Endothelial cell (in vitro differentiated cells): ENCODE measurements around the gene RASA3. TPM values are rescaled to one million over a fixed set of nuclear protein-coding genes. Genes with fewer than 3 reads are reported as not detected.
A peak's percentile ranks its signal among the peaks of the same experiment; 100 is the strongest.

Experiments
- DNase-seq: peaks from one replicate; pipeline ENCODE4 v3.0.0; 2021; ENCODE audit warnings: low spot score
- H3K27ac Mint-ChIP-seq: one replicate; pipeline ENCODE4 v1.8.0; 2021; ENCODE audit warnings: mixed read lengths, inconsistent platforms; ENCODE audit not compliant: unreplicated experiment
- H3K27me3 Mint-ChIP-seq: one replicate; pipeline ENCODE4 v1.8.0; 2021; ENCODE audit warnings: mild to moderate bottlenecking, moderate library complexity, mixed read lengths, inconsistent platforms; ENCODE audit not compliant: unreplicated experiment
- H3K36me3 Mint-ChIP-seq: one replicate; pipeline ENCODE4 v1.8.0; 2021; ENCODE audit warnings: mild to moderate bottlenecking, low read depth, mixed read lengths, inconsistent platforms; ENCODE audit not compliant: unreplicated experiment
- H3K4me1 Mint-ChIP-seq: one replicate; pipeline ENCODE4 v1.8.0; 2021; ENCODE audit warnings: mild to moderate bottlenecking, mixed read lengths, inconsistent platforms; ENCODE audit not compliant: unreplicated experiment
- H3K4me3 Mint-ChIP-seq: one replicate; pipeline ENCODE4 v1.8.0; 2021; ENCODE audit warnings: mild to moderate bottlenecking, mixed read lengths, inconsistent platforms; ENCODE audit not compliant: unreplicated experiment
- H3K9me3 Mint-ChIP-seq: one replicate; pipeline ENCODE4 v1.8.0; 2021; ENCODE audit warnings: mixed read lengths, inconsistent platforms; ENCODE audit not compliant: unreplicated experiment
- CTCF ChIP-seq: fragments of 200-600 bp; sonication (generic); IDR thresholded peaks from one replicate; pipeline ENCODE4 v1.5.0; 2021; ENCODE audit warnings: antibody characterized with exemption; ENCODE audit not compliant: unreplicated experiment
- total RNA-seq: library from RNA; stranded (reverse); fragmentation: NEBNext Ultra II Directional; extraction: Animal tissue kit (Norgen Biotek cat#: 25700); gene quantifications from one replicate; pipeline ENCODE4 v1.2.1, GENCODE V29; 2021; ENCODE audit not compliant: unreplicated experiment

The RASA3 gene
- total RNA-seq, 1 donor from 2014 or later, result 34.0 TPM

- H3K36me3 Mint-ChIP-seq, result peaks cover 23% of the 10 kb centered on the region
- no peak overlapping the region for H3K4me3 Mint-ChIP-seq
- H3K27ac Mint-ChIP-seq, result peak overlapping the region; percentile 61
- no peaks in the 10 kb centered on the region for H3K4me1 Mint-ChIP-seq
- no peaks in the 10 kb centered on the region for H3K9me3 Mint-ChIP-seq
- H3K27me3 Mint-ChIP-seq, result peaks cover 8% of the 10 kb centered on the region
- no peak for TF ChIP-seq CTCF
- DNase-seq, result no peak
Measured at GRCh38 chr13:113997845-113998751, 134.3 kb downstream of the RASA3 start.

DNA sequence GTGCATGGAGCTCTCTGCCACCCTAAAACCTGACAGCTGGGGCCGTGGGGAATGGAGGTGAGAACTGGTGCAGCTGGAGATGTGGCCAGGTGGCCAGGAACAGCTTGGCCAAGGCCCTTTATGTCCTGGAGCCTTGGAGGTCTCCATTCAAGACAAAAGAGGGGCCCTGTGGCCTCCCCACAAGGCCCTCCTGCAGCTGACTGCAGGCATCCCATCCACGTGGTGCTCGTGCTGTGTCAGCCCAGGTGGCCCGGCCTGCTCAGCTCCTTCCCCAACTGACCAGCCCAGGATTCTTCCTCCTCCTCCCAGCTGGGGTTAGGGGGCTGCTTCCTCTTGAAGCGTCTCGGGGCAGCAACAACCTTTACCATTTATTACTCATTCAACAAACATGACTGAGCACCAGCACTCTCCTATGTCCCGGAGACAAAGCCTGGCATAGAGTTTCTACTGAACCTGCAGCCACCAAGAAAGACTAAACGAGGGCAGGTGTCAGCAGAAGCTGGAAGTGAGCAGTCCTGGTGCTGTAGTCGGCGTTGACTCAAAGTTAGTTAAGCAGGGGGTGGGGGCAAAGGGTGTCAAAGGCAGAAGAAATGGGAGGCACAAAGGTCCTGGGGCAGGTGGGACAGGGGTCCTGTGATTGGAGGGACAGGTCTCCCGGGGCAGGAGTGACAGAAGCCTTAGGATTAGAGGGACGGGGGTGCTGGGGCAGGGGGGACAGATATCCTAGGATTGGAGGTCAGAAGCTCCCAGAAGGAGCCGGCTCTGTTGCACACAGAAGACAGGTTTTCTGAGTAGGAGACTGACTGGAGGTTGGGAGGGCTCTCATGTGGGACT lies 135.3 kb downstream of the RASA3 start:
- Mint-ChIP-seq H3K4me3 (no peak overlapping the region), H3K36me3 (peaks cover 26% of the 10 kb centered on the region), H3K27me3 (peaks cover 8% of the 10 kb centered on the region), H3K9me3 (no peaks in the 10 kb centered on the region), H3K4me1 (no peaks in the 10 kb centered on the region), H3K27ac (no peak overlapping the region)
- TF ChIP-seq CTCF, result no peak
- DNase-seq, result no peak

DNA sequence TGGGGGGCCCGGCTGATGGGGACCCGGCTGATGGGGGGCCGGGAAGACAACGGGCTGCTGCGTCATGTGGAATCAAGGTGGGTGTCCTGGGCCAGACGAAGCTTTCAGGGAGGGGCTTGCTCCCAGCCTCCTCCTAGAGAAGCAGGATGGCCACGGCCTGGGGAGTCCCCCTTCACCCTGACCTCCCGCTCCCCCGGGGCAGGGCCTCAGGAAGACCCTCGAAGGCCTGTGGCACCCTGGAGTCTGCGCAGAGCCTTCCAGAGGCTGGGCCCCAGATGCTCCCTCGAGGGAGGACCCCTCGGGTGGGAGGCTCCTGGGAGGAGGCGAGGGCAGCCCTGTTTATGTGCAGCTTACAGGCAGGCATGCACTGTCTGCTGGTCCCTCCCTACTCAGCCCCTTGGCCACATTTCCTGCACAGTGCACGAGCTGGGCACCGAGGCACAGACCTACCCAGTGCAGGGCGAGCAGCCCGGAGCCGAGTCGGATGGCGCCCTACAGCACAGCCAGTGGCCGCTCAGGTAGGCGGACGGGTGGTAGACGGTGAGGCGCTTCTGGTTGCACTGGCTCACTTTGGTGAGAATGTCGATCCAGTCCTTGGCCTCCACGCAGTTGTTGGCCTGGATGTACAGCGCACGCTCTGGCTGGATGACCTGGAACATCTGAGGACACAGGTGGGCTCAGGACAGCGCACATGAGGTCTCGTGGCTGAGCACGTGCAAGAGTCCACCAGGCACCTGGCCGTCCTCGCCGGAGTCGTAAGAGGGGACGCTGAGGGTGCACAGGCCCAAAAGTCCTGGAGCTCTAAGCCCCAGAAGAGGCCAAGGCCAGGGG lies 136.1 kb downstream of the RASA3 start:
- TF ChIP-seq CTCF, result no peak
- peaks cover 31% of the 10 kb centered on the region for H3K36me3 Mint-ChIP-seq
- DNase-seq, result no peak
- no peaks in the 10 kb centered on the region for H3K4me1 Mint-ChIP-seq
- no peak overlapping the region for H3K4me3 Mint-ChIP-seq
- H3K27ac Mint-ChIP-seq, result no peak overlapping the region
- peaks cover 12% of the 10 kb centered on the region for H3K27me3 Mint-ChIP-seq
- H3K9me3 Mint-ChIP-seq, result no peaks in the 10 kb centered on the region

DNA sequence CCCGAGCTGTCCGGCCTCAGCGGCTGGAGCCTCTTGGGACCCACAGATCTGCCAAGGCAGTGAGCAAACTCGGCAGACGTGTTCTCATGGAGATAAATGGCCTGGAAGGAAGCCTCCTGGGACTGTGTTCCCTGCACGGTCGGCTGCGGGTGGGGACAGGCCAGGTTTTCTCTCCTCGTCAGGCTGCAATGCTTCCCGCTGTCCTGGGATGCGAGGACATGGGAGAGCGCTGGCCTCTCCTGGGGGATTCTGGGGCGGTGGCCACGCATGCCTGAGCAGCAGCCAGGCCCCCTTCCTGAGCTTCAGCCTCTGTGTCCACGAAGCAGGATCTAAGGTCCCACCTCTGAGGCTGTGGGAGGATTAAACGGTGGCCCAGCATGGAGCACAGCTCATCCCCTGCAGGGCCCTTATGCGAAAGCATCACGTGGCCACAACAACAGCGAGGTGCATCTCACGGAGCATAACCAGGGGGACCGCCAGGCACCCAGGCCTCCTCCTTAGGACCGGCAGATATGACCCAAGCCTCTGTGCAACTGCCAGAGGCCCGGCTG lies 137.3 kb downstream of the RASA3 start:
- H3K9me3 Mint-ChIP-seq, result no peaks in the 10 kb centered on the region
- no peak for DNase-seq
- peaks cover 35% of the 10 kb centered on the region for H3K36me3 Mint-ChIP-seq
- H3K27ac Mint-ChIP-seq, result no peak overlapping the region
- H3K4me3 Mint-ChIP-seq, result no peak overlapping the region
- TF ChIP-seq CTCF, result no peak
- peaks cover 12% of the 10 kb centered on the region for H3K27me3 Mint-ChIP-seq
- H3K4me1 Mint-ChIP-seq, result no peaks in the 10 kb centered on the region
